B cell (primary cell): Measurements from ENCODE around the gene AARS2.

Experiments
- EZH2 ChIP-seq: IDR thresholded peaks from 2 replicates; pipeline ENCODE4 v1.6.1; 2012; ENCODE audit warnings: borderline replicate concordance, low read depth, mild to moderate bottlenecking, moderate library complexity, low read length; ENCODE audit not compliant: insufficient read depth, poor library complexity, severe bottlenecking
- TF ChIP-seq, protein P1 (sequence below): fragments of 200-600 bp; IDR thresholded peaks from one replicate; pipeline ENCODE4 v1.8.0; 2022; ENCODE audit warnings: antibody characterized with exemption, mild to moderate bottlenecking

DNA sequence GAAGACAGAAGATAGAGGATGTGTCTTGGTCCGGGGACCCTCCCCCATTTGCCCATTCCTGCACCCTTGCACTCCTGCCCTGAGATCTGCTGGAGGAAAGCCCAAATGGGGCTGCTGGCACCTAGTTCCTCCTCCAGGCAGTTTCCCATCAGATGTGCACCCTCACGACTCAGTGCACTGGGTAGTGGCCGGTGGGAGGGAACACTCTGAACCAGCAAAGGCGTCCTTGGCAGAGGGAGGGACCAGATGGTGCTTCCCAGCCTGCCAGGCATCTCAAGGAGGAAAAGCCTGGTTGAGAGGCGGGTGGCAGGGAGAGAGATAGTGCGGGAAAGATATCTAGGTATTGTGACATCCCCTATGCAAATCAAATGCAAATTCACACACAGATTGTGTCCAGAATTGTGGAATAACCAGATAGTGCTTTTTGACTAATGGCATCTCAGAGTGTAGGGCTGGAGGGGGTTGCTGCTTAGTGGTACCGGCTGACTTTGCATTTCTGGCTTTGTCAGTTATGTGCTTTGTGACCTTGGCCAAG, 23.4 kb downstream of the AARS2 start:
- TF ChIP-seq, protein P1, sequence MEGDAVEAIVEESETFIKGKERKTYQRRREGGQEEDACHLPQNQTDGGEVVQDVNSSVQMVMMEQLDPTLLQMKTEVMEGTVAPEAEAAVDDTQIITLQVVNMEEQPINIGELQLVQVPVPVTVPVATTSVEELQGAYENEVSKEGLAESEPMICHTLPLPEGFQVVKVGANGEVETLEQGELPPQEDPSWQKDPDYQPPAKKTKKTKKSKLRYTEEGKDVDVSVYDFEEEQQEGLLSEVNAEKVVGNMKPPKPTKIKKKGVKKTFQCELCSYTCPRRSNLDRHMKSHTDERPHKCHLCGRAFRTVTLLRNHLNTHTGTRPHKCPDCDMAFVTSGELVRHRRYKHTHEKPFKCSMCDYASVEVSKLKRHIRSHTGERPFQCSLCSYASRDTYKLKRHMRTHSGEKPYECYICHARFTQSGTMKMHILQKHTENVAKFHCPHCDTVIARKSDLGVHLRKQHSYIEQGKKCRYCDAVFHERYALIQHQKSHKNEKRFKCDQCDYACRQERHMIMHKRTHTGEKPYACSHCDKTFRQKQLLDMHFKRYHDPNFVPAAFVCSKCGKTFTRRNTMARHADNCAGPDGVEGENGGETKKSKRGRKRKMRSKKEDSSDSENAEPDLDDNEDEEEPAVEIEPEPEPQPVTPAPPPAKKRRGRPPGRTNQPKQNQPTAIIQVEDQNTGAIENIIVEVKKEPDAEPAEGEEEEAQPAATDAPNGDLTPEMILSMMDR, result no peak
- no peak for TF ChIP-seq EZH2
